GM23248 (cell line): ENCODE measurements around the gene UCP2. TPM values are rescaled to one million over a fixed set of nuclear protein-coding genes. Genes with fewer than 3 reads are reported as not detected.

Experiments used
- DNase-seq: peaks from one replicate; pipeline ENCODE4 v3.0.0-alpha.2; 2015
- H2AFZ ChIP-seq: fragments of 200-600 bp; sonication (generic); 2 replicates; pipeline ENCODE4 v1.6.1; 2016; ENCODE audit warnings: antibody characterized with exemption
- H3F3A ChIP-seq: fragments of 200-600 bp; sonication (generic); 2 replicates; pipeline ENCODE4 v1.6.1; 2016; ENCODE audit warnings: mild to moderate bottlenecking, antibody characterized with exemption, mixed run types; ENCODE audit not compliant: insufficient read depth
- H3K27ac ChIP-seq: fragments of 200-600 bp; sonication (generic); 2 replicates; pipeline ENCODE4 v1.5.1; 2016; ENCODE audit warnings: mild to moderate bottlenecking
- H3K27me3 ChIP-seq: fragments of 200-600 bp; sonication (generic); replicated peaks from 2 replicates; pipeline ENCODE4 v1.6.1; 2016; ENCODE audit warnings: mild to moderate bottlenecking; ENCODE audit not compliant: insufficient read depth
- H3K36me3 ChIP-seq: fragments of 200-600 bp; sonication (generic); 2 replicates; pipeline ENCODE4 v1.6.1; 2016; ENCODE audit warnings: low read depth, mild to moderate bottlenecking
- H3K4me1 ChIP-seq: fragments of 200-600 bp; sonication (generic); 2 replicates; pipeline ENCODE4 v1.6.1; 2016; ENCODE audit warnings: mild to moderate bottlenecking; ENCODE audit not compliant: insufficient read depth
- H3K4me2 ChIP-seq: fragments of 200-600 bp; sonication (generic); one replicate; pipeline ENCODE4 v1.6.1; 2016; ENCODE audit warnings: mild to moderate bottlenecking; ENCODE audit not compliant: unreplicated experiment
- H3K4me3 ChIP-seq: fragments of 200-600 bp; sonication (generic); 2 replicates; pipeline ENCODE4 v1.5.1; 2016; ENCODE audit warnings: mild to moderate bottlenecking
- H3K79me2 ChIP-seq: fragments of 200-600 bp; sonication (generic); 2 replicates; pipeline ENCODE4 v1.6.1; 2016; ENCODE audit warnings: mild to moderate bottlenecking; ENCODE audit not compliant: insufficient read depth
- H3K9ac ChIP-seq: fragments of 200-600 bp; sonication (generic); 2 replicates; pipeline ENCODE4 v1.6.1; 2016; ENCODE audit warnings: mild to moderate bottlenecking
- H3K9me2 ChIP-seq: fragments of 200-600 bp; sonication (generic); 2 replicates; pipeline ENCODE4 v1.6.1; 2016; ENCODE audit warnings: mixed run types, mild to moderate bottlenecking, moderate library complexity; ENCODE audit not compliant: insufficient read depth
- H3K9me3 ChIP-seq: fragments of 200-600 bp; sonication (generic); one replicate; pipeline ENCODE4 v1.6.1; 2017; ENCODE audit warnings: low read depth
- H4K20me1 ChIP-seq: fragments of 200-600 bp; sonication (generic); 2 replicates; pipeline ENCODE4 v1.6.0; 2016; ENCODE audit not compliant: insufficient read depth
- EZH2 ChIP-seq: fragments of 200-600 bp; sonication (generic); IDR thresholded peaks from 2 replicates; pipeline ENCODE4 v1.6.1; 2018; ENCODE audit warnings: antibody characterized with exemption, mild to moderate bottlenecking; ENCODE audit not compliant: insufficient read depth, poor library complexity, severe bottlenecking
- EZH2phosphoT487 ChIP-seq: fragments of 200-600 bp; sonication (generic); IDR thresholded peaks from 2 replicates; pipeline ENCODE4 v1.6.1; 2018; ENCODE audit warnings: antibody characterized with exemption, moderate library complexity, mild to moderate bottlenecking, low read depth; ENCODE audit not compliant: insufficient read depth
- WGBS, 2 experiments: methylation state at CpG; one replicate each; pipeline ENCODE4 v1.1.6; 2015 to 2017; ENCODE audit warnings: low lambda C conversion rate in 2 of 2, low coverage in 1 of 2; ENCODE audit errors: missing lambda C conversion rate in 2 of 2; 5-methylcytosine and 5-hydroxymethylcytosine counted together
- in situ Hi-C: fragments of 300-500 bp; cut with MboI; formaldehyde crosslinking; loops from 2 replicates; pipeline ENCODE4 v1.15.0; 2020
- polyA plus RNA-seq: library from polyadenylated mRNA; unstranded; fragments of >200 nt; fragmentation: Nextera tagmentation; extraction: Ambion mirVana; gene quantifications from 2 replicates; pipeline ENCODE4 v1.2.1, GENCODE V29; 2016
- total RNA-seq: library from RNA; depleted of rRNA; stranded (reverse); fragments of >200 nt; shearing (Covaris generic); gene quantifications from 2 replicates; pipeline ENCODE4 v1.2.3, GENCODE V29; 2014

The UCP2 gene
- total and polyA plus RNA-seq, 2 experiments from 2014 or later, result 2.0 TPM; not detected in 1

- no peaks in the 10 kb centered on the region for H4K20me1 ChIP-seq
- H3K4me3 ChIP-seq, result no peak overlapping the region
- H3K27me3 ChIP-seq, result no peaks in the 10 kb centered on the region
- TF ChIP-seq EZH2phosphoT487 (no peak), EZH2 (no peak)
- 7 to 13% methylated on average over 2 of the region's 2 CpGs for WGBS, 2 experiments
- H3F3A ChIP-seq, result peaks cover 50% of the 10 kb centered on the region
- peaks cover 46% of the 10 kb centered on the region for H3K4me1 ChIP-seq
- peak overlapping the region; percentile 11 for H3K4me2 ChIP-seq
- peak overlapping the region; percentile 44 for H3K9ac ChIP-seq
- in situ Hi-C loops, result no loop called here
- H3K9me3 ChIP-seq, result no peaks in the 10 kb centered on the region
- no peaks in the 10 kb centered on the region for H3K79me2 ChIP-seq
- no peaks in the 10 kb centered on the region for H3K36me3 ChIP-seq
- H3K9me2 ChIP-seq, result no peaks in the 10 kb centered on the region
- peak overlapping the region; percentile 87 for H3K27ac ChIP-seq
- no peak overlapping the region for H2AFZ ChIP-seq
- DNase-seq, result peak; percentile 90
Observed at GRCh38 chr11:74024261-74025029, 41.8 kb upstream of the UCP2 start.

GRCh38 chr11:74023276-74023675, 40.6 kb upstream of the UCP2 start:
- no peaks in the 10 kb centered on the region for H3K79me2 ChIP-seq
- no peaks in the 10 kb centered on the region for H3K27me3 ChIP-seq
- H3K9me3 ChIP-seq, result no peaks in the 10 kb centered on the region
- DNase-seq, result no peak
- H3K9me2 ChIP-seq, result no peaks in the 10 kb centered on the region
- no peaks in the 10 kb centered on the region for H3K36me3 ChIP-seq
- H3K4me1 ChIP-seq, result peaks cover 58% of the 10 kb centered on the region
- no peak overlapping the region for H3K4me2 ChIP-seq
- no peak overlapping the region for H2AFZ ChIP-seq
- TF ChIP-seq EZH2phosphoT487 (no peak), EZH2 (no peak)
- H3K9ac ChIP-seq, result no peak overlapping the region
- H3K27ac ChIP-seq, result no peak overlapping the region
- H3F3A ChIP-seq, result peaks cover 58% of the 10 kb centered on the region
- H4K20me1 ChIP-seq, result no peaks in the 10 kb centered on the region
- H3K4me3 ChIP-seq, result no peak overlapping the region
- in situ Hi-C loops, result no loop called here

- Histone ChIP-seq H3K9ac (no peak overlapping the region), H3K79me2 (no peaks in the 10 kb centered on the region), H3K27ac (no peak overlapping the region), H2AFZ (no peak overlapping the region), H3K4me3 (no peak overlapping the region), H3K9me2 (no peaks in the 10 kb centered on the region), H3F3A (peaks cover 58% of the 10 kb centered on the region), H3K4me2 (no peak overlapping the region), H3K27me3 (no peaks in the 10 kb centered on the region), H3K9me3 (no peaks in the 10 kb centered on the region), H3K36me3 (no peaks in the 10 kb centered on the region), H3K4me1 (peaks cover 61% of the 10 kb centered on the region), H4K20me1 (no peaks in the 10 kb centered on the region)
- DNase-seq, result no peak
- in situ Hi-C loops, result no loop called here
- WGBS, 2 experiments, result 95% methylated on average over 6 of the region's 6 CpGs
- no peak for TF ChIP-seq EZH2phosphoT487
- TF ChIP-seq EZH2, result no peak
Observed at GRCh38 chr11:74022546-74022945, 39.9 kb upstream of the UCP2 start.

GRCh38 chr11:74021998-74022397, 39.4 kb upstream of the UCP2 start:
- Histone ChIP-seq H3K27me3 (no peaks in the 10 kb centered on the region), H3K4me2 (no peak overlapping the region), H3K36me3 (no peaks in the 10 kb centered on the region), H3K27ac (no peak overlapping the region), H3K9me2 (no peaks in the 10 kb centered on the region), H3K9ac (no peak overlapping the region), H3K4me1 (peaks cover 56% of the 10 kb centered on the region), H3K9me3 (no peaks in the 10 kb centered on the region), H4K20me1 (no peaks in the 10 kb centered on the region), H2AFZ (no peak overlapping the region), H3F3A (peaks cover 53% of the 10 kb centered on the region), H3K4me3 (no peak overlapping the region), H3K79me2 (no peaks in the 10 kb centered on the region)
- no peak for TF ChIP-seq EZH2
- TF ChIP-seq EZH2phosphoT487, result no peak
- in situ Hi-C loops, result no loop called here
- DNase-seq, result no peak
- WGBS, 2 experiments, result 96 to 99% methylated on average over 6 of the region's 6 CpGs
